IMR-90 (cell line): ENCODE measurements around the gene LAMC3. TPM values are rescaled to one million over a fixed set of nuclear protein-coding genes. Genes with fewer than 3 reads are reported as not detected.

Source experiments
- ATAC-seq: fragments of 200-7000 bp; cut with Tn5 transposase; 2 replicates; pipeline ENCODE4 v1.9.1; 2020; ENCODE audit warnings: low read depth, mild to moderate bottlenecking, moderate library complexity
- BruUV-seq: library from RNA; stranded (reverse); fragments of 400-500 nt; replicated peaks from 2 replicates; lab custom pipeline; 2021; lab: Mats Ljungman, UMichigan
- CTCF ChIA-PET: fragments of 300-600 bp; formaldehyde crosslinking; extraction: SDS; loops from one replicate; lab custom pipeline; 2021; ENCODE audit warnings: antibody characterized with exemption; lab: Yijun Ruan, JAX
- POLR2A ChIA-PET: fragments of 300-600 bp; sonication (Branson Sonifier 250); formaldehyde crosslinking; loops from one replicate; lab custom pipeline; 2022; ENCODE audit warnings: antibody characterized with exemption; ENCODE audit not compliant: unreplicated experiment; lab: Charles Lee
- DNase-seq: peaks from one replicate; pipeline ENCODE4 v3.0.0; 2013
- H2AFZ ChIP-seq: replicated peaks from 2 replicates; pipeline ENCODE3; 2013; ENCODE audit warnings: low read length, mild to moderate bottlenecking; ENCODE audit not compliant: poor library complexity
- H2AK5ac ChIP-seq: 2 replicates; pipeline ENCODE4 v1.6.1; 2013; ENCODE audit warnings: low read depth, low read length, inconsistent platforms
- H2AK9ac ChIP-seq: replicated peaks from 2 replicates; pipeline ENCODE3; 2013; ENCODE audit warnings: mild to moderate bottlenecking, low read depth, low read length, moderate library complexity; ENCODE audit not compliant: poor library complexity
- H2BK120ac ChIP-seq: 2 replicates; pipeline ENCODE4 v1.6.1; 2013; ENCODE audit warnings: low read depth, low read length, inconsistent platforms
- H2BK15ac ChIP-seq: 3 replicates; pipeline ENCODE4 v1.6.1; 2013; ENCODE audit warnings: low read depth, low read length, inconsistent platforms
- H2BK20ac ChIP-seq: 2 replicates; pipeline ENCODE4 v1.6.1; 2013; ENCODE audit warnings: low read depth, mild to moderate bottlenecking, inconsistent platforms, low read length, moderate library complexity
- H2BK5ac ChIP-seq: 2 replicates; pipeline ENCODE4 v1.6.1; 2013; ENCODE audit warnings: mild to moderate bottlenecking, low read depth, low read length, inconsistent platforms; ENCODE audit not compliant: poor library complexity, severe bottlenecking
- H3K14ac ChIP-seq: replicated peaks from 2 replicates; pipeline ENCODE4 v1.6.1; 2013; ENCODE audit warnings: low read depth, low read length, inconsistent platforms
- H3K18ac ChIP-seq: 2 replicates; pipeline ENCODE4 v1.6.1; 2013; ENCODE audit warnings: low read depth, low read length, control low read depth
- H3K23ac ChIP-seq: 2 replicates; pipeline ENCODE4 v1.6.1; 2013; ENCODE audit warnings: low read depth, low read length, inconsistent platforms
- H3K27ac ChIP-seq: 2 replicates; pipeline ENCODE4 v1.5.1; 2013; ENCODE audit warnings: mild to moderate bottlenecking, control low read depth, low read length; ENCODE audit not compliant: insufficient read depth
- H3K27me3 ChIP-seq: 2 replicates; pipeline ENCODE4 v1.6.1; 2013; ENCODE audit warnings: low read length; ENCODE audit not compliant: control insufficient read depth, insufficient read depth
- H3K36me3 ChIP-seq: 2 replicates; pipeline ENCODE4 v1.6.1; 2013; ENCODE audit warnings: low read length, mixed read lengths; ENCODE audit not compliant: control insufficient read depth, insufficient read depth
- H3K4ac ChIP-seq: 2 replicates; pipeline ENCODE4 v1.6.1; 2013; ENCODE audit warnings: low read depth, low read length, inconsistent platforms
- H3K4me1 ChIP-seq: 2 replicates; pipeline ENCODE4 v1.6.1; 2013; ENCODE audit warnings: low read length, mixed read lengths; ENCODE audit not compliant: control insufficient read depth, insufficient read depth
- H3K4me2 ChIP-seq: 2 replicates; pipeline ENCODE4 v1.6.1; 2013; ENCODE audit warnings: low read depth, mild to moderate bottlenecking, control low read depth, low read length, moderate library complexity
- H3K4me3 ChIP-seq: 2 replicates; pipeline ENCODE4 v1.5.1; 2013; ENCODE audit warnings: low read depth, mild to moderate bottlenecking, control low read depth, low read length, moderate library complexity; ENCODE audit not compliant: insufficient read depth
- H3K56ac ChIP-seq: 2 replicates; pipeline ENCODE4 v1.6.1; 2013; ENCODE audit warnings: low read length, inconsistent platforms; ENCODE audit not compliant: insufficient read depth; ENCODE audit errors: extremely low read depth
- H3K79me1 ChIP-seq, 2 experiments: 2 replicates each; pipeline ENCODE4 v1.6.1; 2013; ENCODE audit warnings: low read length in 2 of 2, inconsistent platforms in 1 of 2, low read depth in 1 of 2
- H3K9ac ChIP-seq: 2 replicates; pipeline ENCODE4 v1.6.1; 2013; ENCODE audit warnings: low read depth, low read length, control low read depth
- H3K9me1 ChIP-seq: 2 replicates; pipeline ENCODE4 v1.6.1; 2013; ENCODE audit warnings: low read length, inconsistent platforms; ENCODE audit not compliant: insufficient read depth
- H3K9me3 ChIP-seq: 2 replicates; pipeline ENCODE4 v1.6.1; 2013; ENCODE audit warnings: low read length; ENCODE audit not compliant: control insufficient read depth, insufficient read depth
- H4K20me1 ChIP-seq: 2 replicates; pipeline ENCODE4 v1.6.1; 2013; ENCODE audit warnings: low read length, inconsistent platforms; ENCODE audit not compliant: insufficient read depth
- H4K5ac ChIP-seq: 2 replicates; pipeline ENCODE4 v1.6.1; 2013; ENCODE audit warnings: mild to moderate bottlenecking, low read depth, low read length, control low read depth
- H4K8ac ChIP-seq, 2 experiments: 2 replicates each; pipeline ENCODE4 v1.6.1; 2013; ENCODE audit warnings: low read depth in 2 of 2, low read length in 2 of 2, control low read depth in 1 of 2, inconsistent platforms in 1 of 2
- H4K91ac ChIP-seq: 2 replicates; pipeline ENCODE4 v1.6.1; 2013; ENCODE audit warnings: low read depth, low read length, inconsistent platforms; ENCODE audit not compliant: insufficient read depth
- BHLHE40 ChIP-seq: fragments of 150-350 bp; IDR thresholded peaks from 2 replicates; pipeline ENCODE4 v1.6.1; 2016; ENCODE audit warnings: mild to moderate bottlenecking, low read depth, low read length
- CEBPB ChIP-seq: IDR thresholded peaks from 2 replicates; pipeline ENCODE4 v1.6.1; 2012; ENCODE audit warnings: low read depth, low read length, improper control_type of control experiment
- FOS ChIP-seq: fragments of 150-350 bp; IDR thresholded peaks from 2 replicates; pipeline ENCODE4 v1.6.1; 2016; ENCODE audit warnings: low read depth, low read length
- MAZ ChIP-seq: IDR thresholded peaks from 2 replicates; pipeline ENCODE4 v1.6.1; 2012; ENCODE audit warnings: low read depth, mild to moderate bottlenecking, low read length, improper control_type of control experiment, moderate library complexity, borderline replicate concordance
- MXI1 ChIP-seq: IDR thresholded peaks from 2 replicates; pipeline ENCODE4 v1.6.1; 2012; ENCODE audit warnings: low read depth, mild to moderate bottlenecking, low read length, moderate library complexity, borderline replicate concordance
- NFE2L2 ChIP-seq: fragments of 150-350 bp; IDR thresholded peaks from 2 replicates; pipeline ENCODE4 v1.6.1; 2016; ENCODE audit warnings: low read depth, mild to moderate bottlenecking, low read length
- RAD21 ChIP-seq: IDR thresholded peaks from 2 replicates; pipeline ENCODE4 v1.6.1; 2012; ENCODE audit warnings: low read length, improper control_type of control experiment
- RCOR1 ChIP-seq: IDR thresholded peaks from 2 replicates; pipeline ENCODE4 v1.6.1; 2012; ENCODE audit warnings: mild to moderate bottlenecking, low read length, improper control_type of control experiment; ENCODE audit not compliant: insufficient replicate concordance
- RFX5 ChIP-seq: IDR thresholded peaks from 2 replicates; pipeline ENCODE4 v1.8.0; 2012; ENCODE audit warnings: low read depth, mild to moderate bottlenecking, low read length, moderate library complexity
- SMC3 ChIP-seq: fragments of 150-350 bp; IDR thresholded peaks from 2 replicates; pipeline ENCODE4 v1.6.1; 2016; ENCODE audit warnings: low read depth, mild to moderate bottlenecking, antibody characterized with exemption, low read length, moderate library complexity
- WGBS, 2 experiments: methylation state at CpG; one replicate each; pipeline versions ENCODE4 v1.1.5 to v1.1.7; 2013; ENCODE audit warnings: missing lambda C conversion rate in 2 of 2; ENCODE audit not compliant: insufficient read length in 1 of 2; ENCODE audit errors: extremely low coverage in 2 of 2; 5-methylcytosine and 5-hydroxymethylcytosine counted together
- dilution Hi-C: fragments of 300-500 bp; cut with HindIII; formaldehyde crosslinking; loops from one replicate; pipeline ENCODE4 v1.14.3; 2018; ENCODE audit warnings: low sequenced_read_pairs; ENCODE audit not compliant: unreplicated experiment
- in situ Hi-C: fragments of 300-500 bp; cut with MboI; formaldehyde crosslinking; loops from 3 replicates; pipeline ENCODE4 v1.14.3; 2019; ENCODE audit warnings: low sequenced_read_pairs, inconsistent platforms, mixed read lengths
- intact Hi-C: fragments of 100-400 bp; cut with micrococcal nuclease; formaldehyde crosslinking; loops from 2 replicates; pipeline ENCODE4 v1.10.0; 2022
- polyA plus RNA-seq, 3 experiments: library from polyadenylated mRNA; depleted of rRNA; stranded (reverse); fragments of >200 nt; gene quantifications; 2 replicates each; pipeline ENCODE4 v1.2.3, GENCODE V29; 2012; ENCODE audit warnings: low replicate concordance in 1 of 3
- total RNA-seq: library from RNA; depleted of rRNA; stranded (reverse); fragments of >200 nt; gene quantifications from 2 replicates; pipeline ENCODE4 v1.2.3, GENCODE V29; 2012
- TF ChIP-seq, protein P1 (sequence below): conservative IDR thresholded peaks from 2 replicates; pipeline ENCODE4 v1.5.1; 2012; ENCODE audit warnings: mild to moderate bottlenecking, low read depth, low read length, improper control_type of control experiment

LAMC3 gene
- total and polyA plus RNA-seq, 2 of the 4 experiments (the other 2 are of a cell fraction): not detected

DNA sequence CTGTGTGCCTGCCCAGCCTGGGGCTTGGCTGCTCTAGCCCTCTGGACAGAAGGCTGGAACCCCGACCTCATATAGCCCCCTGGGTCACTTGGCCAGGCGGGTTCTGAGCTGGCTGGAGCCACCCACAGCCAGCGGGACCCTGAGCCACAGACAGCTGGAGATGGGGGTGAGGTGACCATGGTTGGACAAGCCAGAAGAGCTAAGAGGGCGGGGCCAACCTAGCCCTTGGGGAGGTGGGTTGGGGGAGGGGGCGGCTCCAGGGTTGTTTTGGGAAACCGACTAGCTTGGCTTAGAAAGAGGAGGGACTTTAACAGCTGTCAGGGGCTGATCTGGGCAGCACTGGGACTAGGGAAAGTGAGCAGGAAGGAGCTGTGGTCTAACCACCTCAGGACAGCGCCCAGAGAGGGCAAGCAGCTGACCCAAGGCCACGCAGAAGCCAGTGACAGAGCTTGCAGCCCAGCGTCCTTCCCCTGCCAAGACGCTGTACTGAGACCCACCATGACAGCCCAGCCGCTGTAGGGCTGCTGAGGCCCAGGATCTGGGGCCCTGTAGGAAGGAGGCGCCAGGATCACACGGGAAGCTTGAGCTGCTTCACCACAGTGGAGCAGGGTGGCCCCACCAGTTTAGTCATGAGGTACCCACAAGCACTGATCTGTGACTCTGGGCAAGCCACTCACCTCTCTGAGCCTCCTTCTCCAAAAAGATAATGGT, 89.6 kb downstream of the LAMC3 start:
- Histone ChIP-seq H3K4me1 (peaks cover 2% of the 10 kb centered on the region; the same call in 1 of the 2 replicates), H3K79me1 (no peaks in the 10 kb centered on the region), H2BK5ac (no peak overlapping the region), H3K27me3 (peaks cover 48% of the 10 kb centered on the region), H3K9ac (no peak overlapping the region), H3K27ac (no peak overlapping the region), H4K8ac (no peak overlapping the region), H4K20me1 (no peaks in the 10 kb centered on the region), H2BK15ac (no peak overlapping the region), H3K14ac (no peak overlapping the region), H3K4ac (no peak overlapping the region), H3K9me3 (0 out of 2 replicates have a peak, but pooled peaks cover 2% of the 10 kb centered on the region), H4K5ac (no peak overlapping the region), H3K18ac (no peak overlapping the region), H3K56ac (no peak overlapping the region), H2AK5ac (no peak overlapping the region), H2AFZ (no peak overlapping the region), H2BK120ac (no peak overlapping the region), H2BK20ac (no peak overlapping the region), H4K91ac (no peak overlapping the region), H3K36me3 (no peaks in the 10 kb centered on the region), H2AK9ac (no peak overlapping the region), H3K23ac (no peak overlapping the region), H3K4me2 (no peak overlapping the region), H3K9me1 (no peaks in the 10 kb centered on the region), H3K4me3 (no peak overlapping the region)
- CTCF ChIA-PET: interaction anchor here (0.6 kb wide), 1 partner anchor 91 kb away, joined by 4 read pairs; no protein-coding TSS in a partner anchor
- in situ Hi-C loops: no loop called here
- ATAC-seq: no peak
- 62% methylated on average over 5 of the region's 13 CpGs; no CpG with 5 or more reads in 1 of the 2 experiments for WGBS, 2 experiments
- no TSS peak for BruUV-seq
- intact Hi-C loops: no loop called here
- no peak for DNase-seq
- POLR2A ChIA-PET: no interaction called here
- dilution Hi-C loops: no loop called here
- TF ChIP-seq RAD21 (no peak), NFE2L2 (no peak), SMC3 (no peak), FOS (no peak), BHLHE40 (no peak), CEBPB (no peak), RCOR1 (no peak), MAZ (no peak), RFX5 (no peak), MXI1 (no peak)
- TF ChIP-seq, protein P1, sequence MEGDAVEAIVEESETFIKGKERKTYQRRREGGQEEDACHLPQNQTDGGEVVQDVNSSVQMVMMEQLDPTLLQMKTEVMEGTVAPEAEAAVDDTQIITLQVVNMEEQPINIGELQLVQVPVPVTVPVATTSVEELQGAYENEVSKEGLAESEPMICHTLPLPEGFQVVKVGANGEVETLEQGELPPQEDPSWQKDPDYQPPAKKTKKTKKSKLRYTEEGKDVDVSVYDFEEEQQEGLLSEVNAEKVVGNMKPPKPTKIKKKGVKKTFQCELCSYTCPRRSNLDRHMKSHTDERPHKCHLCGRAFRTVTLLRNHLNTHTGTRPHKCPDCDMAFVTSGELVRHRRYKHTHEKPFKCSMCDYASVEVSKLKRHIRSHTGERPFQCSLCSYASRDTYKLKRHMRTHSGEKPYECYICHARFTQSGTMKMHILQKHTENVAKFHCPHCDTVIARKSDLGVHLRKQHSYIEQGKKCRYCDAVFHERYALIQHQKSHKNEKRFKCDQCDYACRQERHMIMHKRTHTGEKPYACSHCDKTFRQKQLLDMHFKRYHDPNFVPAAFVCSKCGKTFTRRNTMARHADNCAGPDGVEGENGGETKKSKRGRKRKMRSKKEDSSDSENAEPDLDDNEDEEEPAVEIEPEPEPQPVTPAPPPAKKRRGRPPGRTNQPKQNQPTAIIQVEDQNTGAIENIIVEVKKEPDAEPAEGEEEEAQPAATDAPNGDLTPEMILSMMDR: no peak
